CD14-positive monocyte (primary cell): ENCODE measurements around the gene FRS3. TPM values are rescaled to one million over a fixed set of nuclear protein-coding genes. Genes with fewer than 3 reads are reported as not detected.

ENCODE experiments used
- DNase-seq, 3 donors: peaks; one replicate each; pipeline ENCODE4 v3.0.0-alpha.2; 2011 to 2022
- H2AFZ ChIP-seq: 2 replicates; pipeline ENCODE4 v1.6.0; 2012; ENCODE audit warnings: mild to moderate bottlenecking, low read depth, low read length, inconsistent platforms; ENCODE audit not compliant: insufficient read depth, poor library complexity, severe bottlenecking
- H3K27ac ChIP-seq, 2 donors: 1 replicate in 1 of 2; 2 replicates in 1 of 2; pipeline ENCODE4 v1.5.1; 2012 to 2013; ENCODE audit warnings: low read length in 2 of 2, control low read depth in 1 of 2, inconsistent platforms in 1 of 2, low read depth in 1 of 2, mild to moderate bottlenecking in 1 of 2
- H3K27me3 ChIP-seq, 2 donors: one replicate each; pipeline versions ENCODE4 v1.6.0 to v1.6.1; 2011 to 2013; ENCODE audit warnings: low read length in 2 of 2; ENCODE audit not compliant: control insufficient read depth in 2 of 2, insufficient read depth in 2 of 2
- H3K36me3 ChIP-seq, 2 donors: replicated peaks in 1 of 2; 1 replicate in 1 of 2; 2 replicates in 1 of 2; pipeline versions ENCODE4 v1.5.1 to v1.6.1; 2012 to 2013; ENCODE audit warnings: low read length in 2 of 2, control low read depth in 1 of 2, inconsistent platforms in 1 of 2, mild to moderate bottlenecking in 1 of 2; ENCODE audit not compliant: insufficient read depth in 2 of 2, control insufficient read depth in 1 of 2
- H3K4me1 ChIP-seq, 2 donors: 1 replicate in 1 of 2; 2 replicates in 1 of 2; pipeline versions ENCODE4 v1.5.1 to v1.6.1; 2012 to 2013; ENCODE audit warnings: low read length in 2 of 2, control low read depth in 1 of 2, inconsistent platforms in 1 of 2, mild to moderate bottlenecking in 1 of 2, moderate library complexity in 1 of 2; ENCODE audit not compliant: insufficient read depth in 2 of 2, control insufficient read depth in 1 of 2
- H3K4me2 ChIP-seq: replicated peaks from 2 replicates; pipeline ENCODE3; 2012; ENCODE audit warnings: low read length, moderate library complexity, mild to moderate bottlenecking; ENCODE audit not compliant: poor library complexity, severe bottlenecking; ENCODE audit errors: extremely low read depth
- H3K4me3 ChIP-seq, 3 experiments: fragments of 200-600 bp in 1 of 3; sonication (generic) in 1 of 3; replicated peaks in 1 of 3; 1 replicate in 2 of 3; 2 replicates in 1 of 3; pipeline ENCODE4 v1.5.1; 2011 to 2013; ENCODE audit warnings: low read length in 3 of 3, mild to moderate bottlenecking in 3 of 3, control low read depth in 2 of 3, low read depth in 2 of 3, inconsistent platforms in 1 of 3, moderate library complexity in 1 of 3
- H3K79me2 ChIP-seq: 2 replicates; pipeline ENCODE4 v1.6.0; 2012; ENCODE audit warnings: mild to moderate bottlenecking, control low read depth, inconsistent platforms, low read length, moderate library complexity; ENCODE audit not compliant: insufficient read depth
- H3K9ac ChIP-seq: 2 replicates; pipeline ENCODE4 v1.6.0; 2017; ENCODE audit warnings: low read length, mild to moderate bottlenecking; ENCODE audit not compliant: insufficient read depth, poor library complexity, severe bottlenecking
- H3K9me3 ChIP-seq, 2 donors: replicated peaks in 1 of 2; 1 replicate in 1 of 2; 2 replicates in 1 of 2; pipeline versions ENCODE4 v1.5.1 to v1.6.1; 2012 to 2013; ENCODE audit warnings: low read length in 2 of 2, control low read depth in 1 of 2; ENCODE audit not compliant: control insufficient read depth in 1 of 2, insufficient read depth in 1 of 2
- H4K20me1 ChIP-seq: 2 replicates; pipeline ENCODE4 v1.6.0; 2012; ENCODE audit warnings: mild to moderate bottlenecking, low read length, control low read depth, moderate library complexity; ENCODE audit not compliant: insufficient read depth
- H3K27ac Mint-ChIP-seq, 7 donors: one replicate each; pipeline ENCODE4 v1.8.0; 2020; ENCODE audit warnings: mild to moderate bottlenecking in 7 of 7, mixed read lengths in 7 of 7, moderate library complexity in 6 of 7, inconsistent platforms in 2 of 7
- H3K27me3 Mint-ChIP-seq, 3 donors: one replicate each; pipeline ENCODE4 v1.8.0; 2021 to 2022; ENCODE audit warnings: low read depth in 3 of 3, mild to moderate bottlenecking in 3 of 3, mixed read lengths in 3 of 3, moderate library complexity in 3 of 3, inconsistent platforms in 1 of 3
- H3K36me3 Mint-ChIP-seq, 2 donors: one replicate each; pipeline ENCODE4 v1.8.0; 2020; ENCODE audit warnings: mixed read lengths in 2 of 2, inconsistent platforms in 1 of 2, mild to moderate bottlenecking in 1 of 2
- H3K4me1 Mint-ChIP-seq: one replicate; pipeline ENCODE4 v1.8.0; 2020; ENCODE audit warnings: mild to moderate bottlenecking, mixed read lengths
- H3K4me3 Mint-ChIP-seq, 2 donors: one replicate each; pipeline ENCODE4 v1.8.0; 2020; ENCODE audit warnings: mild to moderate bottlenecking in 2 of 2, mixed read lengths in 2 of 2, moderate library complexity in 1 of 2
- H3K9me3 Mint-ChIP-seq, 7 donors: one replicate each; pipeline ENCODE4 v1.8.0; 2020 to 2022; ENCODE audit warnings: mixed read lengths in 7 of 7, mild to moderate bottlenecking in 6 of 7, moderate library complexity in 6 of 7, inconsistent platforms in 2 of 7
- CTCF ChIP-seq: fragments of 200-600 bp; IDR thresholded peaks from one replicate; pipeline ENCODE4 v1.8.0; 2022; ENCODE audit warnings: antibody characterized with exemption, mild to moderate bottlenecking
- WGBS: methylation state at CpG from one replicate; pipeline ENCODE4 v1.1.5; 2013; ENCODE audit warnings: missing lambda C conversion rate; ENCODE audit not compliant: insufficient coverage; 5-methylcytosine and 5-hydroxymethylcytosine counted together
- intact Hi-C, 2 donors: fragments of 100-400 bp; cut with micrococcal nuclease; formaldehyde crosslinking; loops; one replicate each; pipeline versions ENCODE4 v1.15.0 to v1.15.1; 2023
- polyA plus RNA-seq, 3 donors: library from polyadenylated mRNA; depleted of rRNA in 1 of 3; unstranded in 2 of 3; stranded (reverse) in 1 of 3; fragments of 300-500 nt in 2 of 3; fragments of >200 nt in 1 of 3; fragmentation: Illumina TruSeq in 2 of 3; gene quantifications; 1 replicate in 2 of 3; 2 replicates in 1 of 3; pipeline ENCODE4 v1.2.3, GENCODE V29; 2012 to 2021

FRS3 gene
- polyA plus RNA-seq, 3 donors: 1.3 to 7.0 (median 2.6) TPM

- 4% methylated on average over 16 of the region's 16 CpGs for WGBS
- peaks cover 7% of the 10 kb centered on the region for H3K79me2 ChIP-seq
- peaks cover 0 to 3% of the 10 kb centered on the region in 2 donors for H3K27me3 ChIP-seq
- H3K9me3 Mint-ChIP-seq: no peaks in the 10 kb centered on the region
- peak overlapping the region in 1 of 2 donors; percentile 57 for H3K27ac ChIP-seq
- peaks cover 16 to 23% of the 10 kb centered on the region in 2 donors for H3K36me3 Mint-ChIP-seq
- no peak for TF ChIP-seq CTCF
- peaks cover 53% of the 10 kb centered on the region for H3K4me1 Mint-ChIP-seq
- peak overlapping the region; percentile 46 for H3K9ac ChIP-seq
- intact Hi-C loops: loop anchor here (5.0 to 10.0 kb wide), 3 partner anchors 72 to 175 kb away; no protein-coding TSS in a partner anchor
- H4K20me1 ChIP-seq: no peaks in the 10 kb centered on the region
- H2AFZ ChIP-seq: peak overlapping the region; percentile 56
- H3K4me1 ChIP-seq: peaks cover 50 to 68% of the 10 kb centered on the region in 2 donors
- peaks cover 10 to 14% of the 10 kb centered on the region in 2 donors for H3K36me3 ChIP-seq
- peak overlapping the region; percentile 93 for H3K4me2 ChIP-seq
- H3K9me3 ChIP-seq: no peaks in the 10 kb centered on the region
- DNase-seq: no peak
- peak overlapping the region; percentile 84 to 92 for H3K4me3 Mint-ChIP-seq
- peak overlapping the region in 6 of 7 donors; percentile 51 to 91 (median 83) for H3K27ac Mint-ChIP-seq
- H3K4me3 ChIP-seq: peak overlapping the region; percentile 23 to 84 (median 52)
- peaks cover 3 to 13% (median 6%) of the 10 kb centered on the region in 3 donors for H3K27me3 Mint-ChIP-seq
These were observed 364 bp downstream of the FRS3 start for GRCh38 chr6:41779336-41779735.

GRCh38 chr6:41778895-41779294 is 805 bp downstream of the FRS3 start:
- H3K9me3 ChIP-seq: no peaks in the 10 kb centered on the region
- WGBS: no CpG with 5 or more reads among the region's 6 CpGs
- Mint-ChIP-seq H3K4me3 (peak overlapping the region; percentile 84 to 92), H3K9me3 (no peaks in the 10 kb centered on the region), H3K27me3 (peaks cover 3 to 13% (median 4%) of the 10 kb centered on the region in 3 donors), H3K27ac (peak overlapping the region in 5 of 7 donors; percentile 51 to 91 (median 87)), H3K4me1 (peaks cover 48% of the 10 kb centered on the region), H3K36me3 (peaks cover 20 to 27% of the 10 kb centered on the region in 2 donors)
- peaks cover 0 to 3% of the 10 kb centered on the region in 2 donors for H3K27me3 ChIP-seq
- H3K27ac ChIP-seq: peak overlapping the region in 1 of 2 donors; percentile 57
- peak overlapping the region; percentile 93 for H3K4me2 ChIP-seq
- H3K79me2 ChIP-seq: peaks cover 7% of the 10 kb centered on the region
- intact Hi-C loops: loop anchor here (5.0 to 10.0 kb wide), 3 partner anchors 72 to 174 kb away; no protein-coding TSS in a partner anchor
- peak overlapping the region; percentile 56 for H2AFZ ChIP-seq
- no peak for DNase-seq
- peak overlapping the region in 1 of 3 experiments; percentile 84 for H3K4me3 ChIP-seq
- H3K36me3 ChIP-seq: peaks cover 13 to 18% of the 10 kb centered on the region in 2 donors
- H4K20me1 ChIP-seq: no peaks in the 10 kb centered on the region
- no peak overlapping the region for H3K9ac ChIP-seq
- peaks cover 46 to 63% of the 10 kb centered on the region in 2 donors for H3K4me1 ChIP-seq
- no peak for TF ChIP-seq CTCF
